Psoas muscle (tissue), 8 donors: ENCODE measurements around the gene MGA. TPM values are rescaled to one million over a fixed set of nuclear protein-coding genes. Genes with fewer than 3 reads are reported as not detected.

Source experiments
- ATAC-seq, 4 donors: fragments of 200-7000 bp; cut with Tn5 transposase; one replicate each; pipeline ENCODE4 v1.9.1; 2020; ENCODE audit warnings: moderate library complexity in 3 of 4, mild to moderate bottlenecking in 2 of 4
- DNase-seq, 2 donors: peaks; one replicate each; pipeline ENCODE4 v3.0.0-alpha.2; 2020
- H3K27ac ChIP-seq: fragments of 200-600 bp; one replicate; pipeline ENCODE4 v1.8.0; 2022
- H3K27me3 ChIP-seq, 3 donors: fragments of 200-600 bp in 1 of 3; one replicate each; pipeline versions ENCODE4 v1.6.1 to v1.8.0; 2013 to 2022; ENCODE audit warnings: low read length in 2 of 3, mild to moderate bottlenecking in 2 of 3, moderate library complexity in 1 of 3; ENCODE audit not compliant: insufficient read depth in 3 of 3
- H3K36me3 ChIP-seq, 2 donors: fragments of 200-600 bp in 1 of 2; one replicate each; pipeline versions ENCODE4 v1.6.1 to v1.8.0; 2013 to 2022; ENCODE audit warnings: low read depth in 1 of 2, mild to moderate bottlenecking in 1 of 2, moderate library complexity in 1 of 2; ENCODE audit not compliant: insufficient read depth in 1 of 2
- H3K4me1 ChIP-seq: fragments of 200-600 bp; one replicate; pipeline ENCODE4 v1.8.0; 2022
- H3K4me3 ChIP-seq: fragments of 200-600 bp; one replicate; pipeline ENCODE4 v1.8.0; 2022; ENCODE audit warnings: mild to moderate bottlenecking
- H3K9me3 ChIP-seq: fragments of 200-600 bp; one replicate; pipeline ENCODE4 v1.8.0; 2022
- WGBS, 3 donors: extraction: QIAGEN DNeasy Blood & Tissue Kit; methylation state at CpG; one replicate each; pipeline versions ENCODE4 v1.1.6 to v1.1.7; 2013; 5-methylcytosine and 5-hydroxymethylcytosine counted together
- intact Hi-C, 2 donors: fragments of 100-400 bp; cut with DNase I; formaldehyde crosslinking; loops; one replicate each; pipeline versions ENCODE4 v1.11.0 to v1.14.2; 2022
- polyA plus RNA-seq, 3 donors: library from polyadenylated mRNA; stranded (reverse); fragments of 200-250 nt; gene quantifications; one replicate each; pipeline ENCODE4 v1.2.3, GENCODE V29; 2013
- total RNA-seq, 4 donors: library from RNA; stranded (reverse); fragmentation: NEBNext Ultra II Directional in 2 of 4; extraction: Animal tissue kit (Norgen Biotek cat#: 25700) in 2 of 4; gene quantifications; one replicate each; pipeline versions ENCODE4 v1.2.1 to v1.2.4, GENCODE V29; 2021 to 2023
- TF ChIP-seq, protein P1 (sequence below): fragments of 200-600 bp; IDR thresholded peaks from one replicate; pipeline ENCODE4 v1.8.0; 2022; ENCODE audit warnings: antibody characterized with exemption
- donor health status: healthy with polysubstance abuse.
- donor health status: DM: no; HTN: no; CAD: no; lungs with moderate emphysema.
- donor health status: Bipolar disorder and iron deficiency.
- donor health status: healthy.
- donor health status: DM: yes; HTN: yes; CAD: no.
- donor health status: DM: no; HTN: no; CAD: no.
- donor health status: DM: no; HTN: no; CAD: no.
- donor health status: DM: yes; HTN: yes; CAD: no.

Gene MGA
- total and polyA plus RNA-seq, 7 donors, result 2.6 to 25.8 (median 13.1) TPM

DNA sequence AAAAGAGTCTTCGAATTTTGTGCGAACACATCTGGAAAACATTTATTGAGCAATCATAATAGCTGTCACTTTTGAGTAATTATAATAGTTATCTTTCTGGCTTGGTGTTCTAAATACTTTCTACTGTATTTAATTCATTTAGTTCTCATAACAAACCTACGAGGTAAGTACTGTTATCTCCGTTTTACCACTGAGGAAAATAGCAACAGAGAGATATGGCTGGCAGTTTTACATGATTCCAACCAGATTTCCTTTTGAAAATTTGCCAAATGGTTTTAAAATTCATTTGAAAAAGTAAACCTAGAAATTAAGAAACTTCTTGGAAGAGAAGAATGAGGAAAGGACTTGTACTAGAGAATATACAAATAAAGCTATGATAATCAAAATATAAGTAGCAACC is 37.3 kb upstream of the MGA start:
- Histone ChIP-seq H3K27ac (no peak overlapping the region), H3K9me3 (no peaks in the 10 kb centered on the region)
- intact Hi-C loops, result loop anchor here in 1 of 2 donors (5.0 kb wide), 1 partner anchor 39 kb away; the partner anchor contains the start of gene MGA

GRCh38 chr15:41627203-41627602 is 33.0 kb upstream of the MGA start:
- ATAC-seq (no peak), DNase-seq (no peak)
- no peaks in the 10 kb centered on the region for H3K27me3 ChIP-seq
- WGBS, 3 donors, result 94 to 100% (median 100%) methylated on average over 1 of the region's 1 CpG
- H3K4me1 ChIP-seq, result peaks cover 13% of the 10 kb centered on the region
- H3K9me3 ChIP-seq, result no peaks in the 10 kb centered on the region
- intact Hi-C loops, result no loop called here
- TF ChIP-seq, protein P1, sequence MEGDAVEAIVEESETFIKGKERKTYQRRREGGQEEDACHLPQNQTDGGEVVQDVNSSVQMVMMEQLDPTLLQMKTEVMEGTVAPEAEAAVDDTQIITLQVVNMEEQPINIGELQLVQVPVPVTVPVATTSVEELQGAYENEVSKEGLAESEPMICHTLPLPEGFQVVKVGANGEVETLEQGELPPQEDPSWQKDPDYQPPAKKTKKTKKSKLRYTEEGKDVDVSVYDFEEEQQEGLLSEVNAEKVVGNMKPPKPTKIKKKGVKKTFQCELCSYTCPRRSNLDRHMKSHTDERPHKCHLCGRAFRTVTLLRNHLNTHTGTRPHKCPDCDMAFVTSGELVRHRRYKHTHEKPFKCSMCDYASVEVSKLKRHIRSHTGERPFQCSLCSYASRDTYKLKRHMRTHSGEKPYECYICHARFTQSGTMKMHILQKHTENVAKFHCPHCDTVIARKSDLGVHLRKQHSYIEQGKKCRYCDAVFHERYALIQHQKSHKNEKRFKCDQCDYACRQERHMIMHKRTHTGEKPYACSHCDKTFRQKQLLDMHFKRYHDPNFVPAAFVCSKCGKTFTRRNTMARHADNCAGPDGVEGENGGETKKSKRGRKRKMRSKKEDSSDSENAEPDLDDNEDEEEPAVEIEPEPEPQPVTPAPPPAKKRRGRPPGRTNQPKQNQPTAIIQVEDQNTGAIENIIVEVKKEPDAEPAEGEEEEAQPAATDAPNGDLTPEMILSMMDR, result no peak
- no peak overlapping the region for H3K27ac ChIP-seq
- H3K36me3 ChIP-seq, result no peaks in the 10 kb centered on the region
- H3K4me3 ChIP-seq, result no peak overlapping the region

More for the DNA sequence above, 37.3 kb upstream of the MGA start:
- no peaks in the 10 kb centered on the region for H3K27me3 ChIP-seq
- TF ChIP-seq, protein P1, result no peak
- no peak overlapping the region for H3K4me3 ChIP-seq
- no peaks in the 10 kb centered on the region for H3K36me3 ChIP-seq
- no peak for ATAC-seq
- H3K4me1 ChIP-seq, result no peaks in the 10 kb centered on the region
- 85 to 90% (median 89%) methylated on average over 4 of the region's 4 CpGs for WGBS, 3 donors
- DNase-seq, result no peak

- DNase-seq (no peak), ATAC-seq (no peak)
- intact Hi-C loops, result no loop called here
- 80 to 89% (median 82%) methylated on average over 4 of the region's 4 CpGs for WGBS, 3 donors
- Histone ChIP-seq H3K36me3 (no peaks in the 10 kb centered on the region), H3K27ac (no peak overlapping the region), H3K4me3 (no peak overlapping the region), H3K4me1 (peaks cover 16% of the 10 kb centered on the region), H3K27me3 (no peaks in the 10 kb centered on the region), H3K9me3 (no peaks in the 10 kb centered on the region)
- TF ChIP-seq, protein P1, result no peak
These were observed 30.7 kb upstream of the MGA start for GRCh38 chr15:41629463-41629862.

DNA sequence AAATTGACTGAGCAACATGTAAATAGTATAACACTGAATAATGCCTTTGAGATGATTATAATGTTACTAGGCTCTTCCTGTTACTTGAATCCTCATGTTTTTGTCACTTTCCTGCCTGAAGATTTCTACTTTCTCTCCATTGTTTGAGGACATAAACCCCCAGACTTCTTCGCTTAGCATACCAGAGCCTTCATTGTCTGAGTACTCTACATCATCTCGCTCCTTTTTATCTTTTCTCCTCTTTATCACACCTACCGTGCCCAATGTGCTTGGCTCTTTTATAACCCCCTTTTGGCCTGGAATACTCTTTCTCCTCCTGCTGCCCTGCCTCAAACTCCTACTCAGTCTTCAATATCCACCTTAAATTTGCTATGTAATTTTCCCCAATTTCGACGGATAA is 30.3 kb upstream of the MGA start:
- TF ChIP-seq, protein P1, result no peak
- 65 to 75% (median 71%) methylated on average over 5 of the region's 5 CpGs for WGBS, 3 donors
- intact Hi-C loops, result no loop called here

GRCh38 chr15:41630616-41631217 is 29.5 kb upstream of the MGA start:
- Histone ChIP-seq H3K4me1 (peaks cover 20% of the 10 kb centered on the region), H3K36me3 (no peaks in the 10 kb centered on the region), H3K27me3 (no peaks in the 10 kb centered on the region), H3K27ac (no peak overlapping the region), H3K9me3 (no peaks in the 10 kb centered on the region), H3K4me3 (no peak overlapping the region)
- ATAC-seq (no peak), DNase-seq (no peak)
- 44 to 73% (median 55%) methylated on average over 3 of the region's 3 CpGs for WGBS, 3 donors
- intact Hi-C loops, result no loop called here
- TF ChIP-seq, protein P1, result no peak

More for the DNA sequence above, 30.3 kb upstream of the MGA start:
- DNase-seq, result no peak
- H3K4me1 ChIP-seq, result peaks cover 20% of the 10 kb centered on the region
- H3K4me3 ChIP-seq, result no peak overlapping the region
- no peak overlapping the region for H3K27ac ChIP-seq
- H3K36me3 ChIP-seq, result no peaks in the 10 kb centered on the region
- no peak for ATAC-seq
- H3K27me3 ChIP-seq, result no peaks in the 10 kb centered on the region
- no peaks in the 10 kb centered on the region for H3K9me3 ChIP-seq
